ENCODE data around the gene TGFB1.
A peak's percentile ranks its signal among the peaks of the same experiment; 100 is the strongest.
"Not testable (repeated sequence)": the region's sequence is repeated elsewhere in the genome, so short reads cannot be mapped to it uniquely, and the experiment has no call there.

TGFB1 gene

DNA sequence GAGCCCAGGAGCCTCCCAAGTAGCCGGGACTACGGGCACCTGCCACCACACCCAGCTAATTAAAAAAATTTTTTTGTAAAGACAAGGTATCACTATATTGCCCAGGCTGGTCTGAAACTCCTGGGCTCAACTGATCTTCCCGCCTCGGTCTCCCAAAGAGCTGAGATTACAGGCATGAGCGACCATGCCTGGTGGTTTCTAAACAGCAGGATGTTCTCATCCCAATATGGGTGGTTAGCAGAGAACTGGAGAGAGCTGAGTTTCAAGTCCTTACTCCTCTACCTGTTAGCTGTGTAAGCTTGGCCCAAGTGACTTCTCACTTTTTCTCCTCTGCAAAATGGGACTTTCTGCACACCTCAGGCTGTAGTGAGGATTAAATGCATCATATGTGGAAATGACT lies 30.6 kb upstream of the TGFB1 start:
- TF ChIP-seq, protein P1, sequence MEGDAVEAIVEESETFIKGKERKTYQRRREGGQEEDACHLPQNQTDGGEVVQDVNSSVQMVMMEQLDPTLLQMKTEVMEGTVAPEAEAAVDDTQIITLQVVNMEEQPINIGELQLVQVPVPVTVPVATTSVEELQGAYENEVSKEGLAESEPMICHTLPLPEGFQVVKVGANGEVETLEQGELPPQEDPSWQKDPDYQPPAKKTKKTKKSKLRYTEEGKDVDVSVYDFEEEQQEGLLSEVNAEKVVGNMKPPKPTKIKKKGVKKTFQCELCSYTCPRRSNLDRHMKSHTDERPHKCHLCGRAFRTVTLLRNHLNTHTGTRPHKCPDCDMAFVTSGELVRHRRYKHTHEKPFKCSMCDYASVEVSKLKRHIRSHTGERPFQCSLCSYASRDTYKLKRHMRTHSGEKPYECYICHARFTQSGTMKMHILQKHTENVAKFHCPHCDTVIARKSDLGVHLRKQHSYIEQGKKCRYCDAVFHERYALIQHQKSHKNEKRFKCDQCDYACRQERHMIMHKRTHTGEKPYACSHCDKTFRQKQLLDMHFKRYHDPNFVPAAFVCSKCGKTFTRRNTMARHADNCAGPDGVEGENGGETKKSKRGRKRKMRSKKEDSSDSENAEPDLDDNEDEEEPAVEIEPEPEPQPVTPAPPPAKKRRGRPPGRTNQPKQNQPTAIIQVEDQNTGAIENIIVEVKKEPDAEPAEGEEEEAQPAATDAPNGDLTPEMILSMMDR (IDR thresholded peaks at IDR 0.05; ENCODE audit: low read depth, low read length, missing control alignments), result no peak
- DNase-seq (ENCODE audit: extremely low read depth, low read depth), result no peak
- no peak overlapping the region for H3K4me3 ChIP-seq (replicated peaks; ENCODE audit: low read depth, low read length)

DNA sequence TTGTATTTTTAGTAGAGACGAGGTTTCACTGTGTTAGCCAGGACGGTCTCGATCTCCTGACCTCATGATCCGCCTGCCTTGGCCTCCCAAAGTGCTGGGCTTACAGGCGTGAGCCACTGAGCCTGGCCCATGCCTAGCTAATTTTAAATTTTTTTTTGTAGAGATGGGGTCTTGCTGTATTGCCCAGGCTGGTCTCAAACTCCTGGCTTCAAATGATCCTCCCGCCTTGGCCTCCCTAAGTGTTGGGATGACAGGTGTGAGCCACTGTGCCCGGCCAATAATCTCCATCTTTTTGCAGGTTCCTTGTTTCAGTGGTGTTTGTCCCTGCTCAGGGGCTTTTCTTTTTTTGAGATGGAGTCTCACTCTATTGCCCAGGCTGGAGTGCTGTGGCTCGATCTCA lies 27.8 kb upstream of the TGFB1 start:
- not testable (repeated sequence) for H3K4me3 ChIP-seq (replicated peaks; ENCODE audit: low read depth, low read length)

DNA sequence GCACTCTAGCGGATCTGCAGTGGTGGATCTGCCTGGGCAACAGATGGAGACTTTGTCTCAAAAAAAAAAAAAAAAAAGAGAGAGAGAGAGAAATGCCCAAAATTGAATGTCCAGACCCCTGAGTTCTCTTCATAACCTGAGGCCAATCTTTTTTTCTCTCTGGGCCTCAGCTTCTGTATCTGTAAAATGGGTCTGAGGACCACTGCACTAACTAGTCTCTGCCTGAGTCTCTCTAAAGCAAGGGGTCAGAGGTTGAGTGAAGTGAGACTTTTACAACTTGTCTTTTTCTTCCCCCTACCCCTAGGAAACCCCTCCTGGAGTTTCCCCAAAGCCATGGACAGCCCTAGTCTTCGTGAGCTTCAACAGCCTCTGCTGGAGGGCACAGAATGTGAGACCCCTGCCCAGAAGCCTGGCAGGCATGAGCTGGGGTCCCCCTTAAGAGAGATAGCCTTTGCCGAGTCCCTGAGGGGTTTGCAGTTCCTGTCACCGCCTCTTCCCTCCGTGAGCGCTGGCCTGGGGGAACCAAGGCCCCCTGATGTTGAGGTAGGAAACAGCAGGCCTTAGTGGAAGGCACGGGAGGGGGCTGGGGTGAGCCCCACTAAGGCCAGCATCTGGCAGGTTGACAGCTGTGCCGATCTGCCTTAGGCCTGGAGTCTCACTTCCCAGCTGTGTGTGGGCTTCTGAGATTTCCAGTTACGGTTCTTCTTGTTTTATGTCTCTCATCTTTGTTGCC lies 24.4 kb upstream of the TGFB1 start:
- no peak overlapping the region for H3K4me3 ChIP-seq (replicated peaks; ENCODE audit: low read depth, low read length)
- TF ChIP-seq, protein P1 (IDR thresholded peaks at IDR 0.05; ENCODE audit: low read depth, low read length, missing control alignments), result no peak
- no peak for DNase-seq (ENCODE audit: extremely low read depth, low read depth)

More for the DNA sequence above, 27.8 kb upstream of the TGFB1 start:
- not testable (repeated sequence) for DNase-seq (ENCODE audit: extremely low read depth, low read depth)

DNA sequence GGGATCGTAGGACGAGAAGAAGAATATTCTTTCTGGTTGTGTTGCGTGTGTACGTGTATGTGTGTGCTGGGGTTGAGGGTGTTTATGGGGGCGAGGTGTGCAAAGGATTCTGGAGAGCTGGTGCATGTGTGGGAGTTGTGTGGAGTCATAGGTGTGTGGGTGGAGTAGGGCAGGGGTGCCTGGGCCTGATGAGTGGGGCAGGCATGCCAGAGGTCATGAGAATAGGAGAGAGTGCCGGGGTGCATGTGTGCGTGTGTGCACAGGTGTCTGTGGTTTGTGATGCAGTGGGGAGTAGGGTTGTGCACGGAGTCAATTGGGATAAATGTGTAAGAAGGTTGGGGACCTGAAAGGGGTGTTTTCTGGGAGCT lies 23.3 kb upstream of the TGFB1 start:
- TF ChIP-seq, protein P1 (IDR thresholded peaks at IDR 0.05; ENCODE audit: low read depth, low read length, missing control alignments), result no peak
- no peak overlapping the region for H3K4me3 ChIP-seq (replicated peaks; ENCODE audit: low read depth, low read length)
- DNase-seq (ENCODE audit: extremely low read depth, low read depth), result no peak

DNA sequence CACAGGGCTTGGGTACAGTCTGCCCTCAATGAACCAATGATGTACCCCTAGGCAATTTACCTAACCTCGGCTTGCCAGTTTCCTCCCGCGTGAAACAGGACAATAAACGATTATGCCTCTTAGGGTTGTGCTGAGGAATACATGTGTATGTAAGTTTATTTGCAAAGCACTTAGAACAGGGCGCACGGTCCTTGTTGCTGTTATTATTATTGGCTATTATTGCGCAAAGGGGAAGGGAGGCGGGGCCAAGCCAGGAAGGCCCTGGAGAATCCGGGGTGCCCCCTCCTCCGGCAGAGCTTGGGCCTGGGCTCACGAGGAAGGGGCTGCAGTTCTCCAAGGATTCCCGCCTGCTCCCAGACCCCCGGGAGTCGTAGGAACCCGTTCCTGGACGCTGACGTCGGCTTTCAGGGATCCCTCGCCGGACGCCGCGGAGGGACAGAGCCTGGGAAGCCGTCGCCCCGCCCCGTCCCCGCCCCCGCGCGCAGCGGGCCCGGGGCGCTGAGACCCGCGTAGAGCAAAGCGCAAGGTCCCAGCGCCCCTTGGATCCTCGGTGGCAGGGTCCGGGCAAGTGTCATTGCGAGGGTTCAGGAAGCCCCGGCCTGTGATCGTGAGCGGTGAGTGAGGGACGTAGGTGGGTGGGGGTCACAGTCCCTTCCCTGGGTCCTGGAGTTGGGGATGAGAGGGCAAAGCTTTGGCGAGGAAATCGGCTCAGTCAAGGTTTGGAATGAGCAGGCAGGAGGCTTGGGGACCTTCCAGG lies 22.7 kb upstream of the TGFB1 start, which contains the start of gene TMEM91:
TSS of gene TMEM91 (plus strand) at position 293 of the 757 bp plus-strand sequence. CDS start 1,777 bp downstream, outside the sequence.
- no peak for DNase-seq (ENCODE audit: extremely low read depth, low read depth)
- TF ChIP-seq, protein P1 (IDR thresholded peaks at IDR 0.05; ENCODE audit: low read depth, low read length, missing control alignments), result no peak
- peak within 1 kb of the TSS; percentile 35 for H3K4me3 ChIP-seq (replicated peaks; ENCODE audit: low read depth, low read length)

DNA sequence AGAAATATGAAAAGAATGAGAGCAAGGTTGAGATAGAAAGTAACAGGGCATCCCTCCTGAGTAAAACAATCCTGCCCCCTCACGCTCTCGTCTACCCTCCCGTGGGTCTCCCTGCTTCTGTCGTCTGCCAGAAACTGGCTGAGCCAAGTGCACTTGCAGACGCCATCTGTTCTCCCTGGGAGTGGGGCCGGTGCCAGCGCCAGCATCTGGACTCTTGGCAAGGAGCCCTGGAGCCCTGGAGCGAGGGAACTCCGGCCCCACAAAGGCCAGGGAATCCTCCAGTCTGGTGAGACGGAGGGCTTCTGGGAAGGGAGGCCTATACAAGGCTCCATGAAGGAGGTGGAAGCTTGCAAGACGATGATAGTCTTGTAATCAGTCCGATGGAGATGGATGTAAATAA lies 20.3 kb upstream of the TGFB1 start:
- DNase-seq (ENCODE audit: extremely low read depth, low read depth), result peak; percentile 89
- TF ChIP-seq, protein P1 (IDR thresholded peaks at IDR 0.05; ENCODE audit: low read depth, low read length, missing control alignments), result no peak

DNA sequence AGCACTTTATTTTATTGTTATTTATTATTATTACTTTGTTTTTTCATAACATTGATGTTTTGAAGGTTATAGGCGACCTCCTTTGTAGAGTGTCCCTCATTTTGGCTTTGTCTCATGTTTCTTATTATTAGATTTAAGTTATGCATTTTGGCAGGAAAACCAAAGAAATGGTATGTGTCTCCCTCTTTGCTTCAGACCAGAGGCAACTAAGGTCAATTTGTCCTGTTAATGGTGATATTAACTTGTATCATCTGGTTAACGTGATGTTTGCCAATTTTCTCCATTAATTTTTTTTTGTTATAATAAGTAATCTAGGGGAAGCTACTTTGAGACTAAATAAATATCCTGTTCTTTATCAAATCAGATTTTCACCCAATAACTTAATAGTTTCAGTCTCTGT lies 18.8 kb upstream of the TGFB1 start:
- H3K4me3 ChIP-seq (replicated peaks; ENCODE audit: low read depth, low read length), result no peak overlapping the region
- TF ChIP-seq, protein P1 (IDR thresholded peaks at IDR 0.05; ENCODE audit: low read depth, low read length, missing control alignments), result no peak
- no peak for DNase-seq (ENCODE audit: extremely low read depth, low read depth)

More for the DNA sequence above, 20.3 kb upstream of the TGFB1 start:
- no peak overlapping the region for H3K4me3 ChIP-seq (replicated peaks; ENCODE audit: low read depth, low read length)
